Uterus (tissue), 4 donors: ENCODE data around the gene RUNX1. TPM values are rescaled to one million over a fixed set of nuclear protein-coding genes. Genes with fewer than 3 reads are reported as not detected.

Experiments used
- DNase-seq, 2 donors: peaks; one replicate each; pipeline ENCODE4 v3.0.0-alpha.2; 2019 to 2020
- H3K27ac ChIP-seq, 2 donors: fragments of 200-600 bp; sonication (generic); 1 replicate in 1 of 2; 2 replicates in 1 of 2; pipeline ENCODE4 v1.5.1; 2016 to 2018
- H3K27me3 ChIP-seq, 2 donors: fragments of 200-600 bp; sonication (generic); one replicate each; pipeline ENCODE4 v1.5.1; 2018 to 2019; ENCODE audit warnings: control low read depth in 1 of 2
- H3K36me3 ChIP-seq, 2 donors: fragments of 200-600 bp; sonication (generic); one replicate each; pipeline ENCODE4 v1.5.1; 2019; ENCODE audit warnings: control low read depth in 1 of 2
- H3K4me1 ChIP-seq, 2 donors: fragments of 200-600 bp; sonication (generic); one replicate each; pipeline ENCODE4 v1.5.1; 2018 to 2019; ENCODE audit warnings: control low read depth in 1 of 2
- H3K4me3 ChIP-seq, 2 donors: fragments of 200-600 bp; sonication (generic); 1 replicate in 1 of 2; 2 replicates in 1 of 2; pipeline ENCODE4 v1.5.1; 2018 to 2019; ENCODE audit warnings: mild to moderate bottlenecking in 1 of 2
- H3K9me3 ChIP-seq, 2 donors: fragments of 200-600 bp; sonication (generic); one replicate each; pipeline ENCODE4 v1.5.1; 2019; ENCODE audit warnings: control low read depth in 1 of 2
- CTCF ChIP-seq, 4 experiments: fragments of 200-600 bp in 2 of 4; fragments of 450-650 bp in 2 of 4; sonication (generic) in 2 of 4; IDR thresholded peaks; one replicate each; pipeline ENCODE4 v1.5.1; 2016 to 2019; ENCODE audit warnings: antibody characterized with exemption in 4 of 4, mild to moderate bottlenecking in 2 of 4, moderate library complexity in 1 of 4
- POLR2A ChIP-seq, 2 donors: fragments of 450-650 bp; IDR thresholded peaks; one replicate each; pipeline ENCODE4 v1.6.1; 2016; ENCODE audit warnings: antibody characterized with exemption in 2 of 2, mild to moderate bottlenecking in 1 of 2, moderate library complexity in 1 of 2
- intact Hi-C: fragments of 100-400 bp; cut with DNase I; formaldehyde crosslinking; loops from one replicate; pipeline ENCODE4 v1.15.1; 2023; ENCODE audit warnings: low total_unique reads
- total RNA-seq, 4 donors: library from RNA; depleted of rRNA in 3 of 4; stranded (reverse); fragments of >200 nt in 3 of 4; gene quantifications; one replicate each; pipeline versions ENCODE4 v1.1.0 to v1.2.4, GENCODE V29; 2014 to 2023
- donor health status: DM: yes; HTN: yes; CAD: no.

Gene RUNX1
- total RNA-seq, 4 donors from 2014 or later: under 0.01 to 13.2 (median 8.7) TPM

GRCh38 chr21:34825101-34825500, 224.0 kb downstream of the RUNX1 start:
- DNase-seq: no peak
- Histone ChIP-seq H3K9me3 (no peaks in the 10 kb centered on the region), H3K4me1 (no peaks in the 10 kb centered on the region), H3K4me3 (no peak overlapping the region), H3K27ac (no peak overlapping the region), H3K27me3 (no peaks in the 10 kb centered on the region), H3K36me3 (no peaks in the 10 kb centered on the region)
- intact Hi-C loops: no loop called here
- TF ChIP-seq POLR2A (IDR thresholded peaks at IDR 0.05): no peak
- TF ChIP-seq CTCF (IDR thresholded peaks at IDR 0.05): no peak

- intact Hi-C loops: no loop called here
- no peaks in the 10 kb centered on the region for H3K36me3 ChIP-seq
- H3K9me3 ChIP-seq: no peaks in the 10 kb centered on the region
- no peaks in the 10 kb centered on the region for H3K27me3 ChIP-seq
- H3K4me1 ChIP-seq: no peaks in the 10 kb centered on the region
- TF ChIP-seq POLR2A (IDR thresholded peaks at IDR 0.05): no peak
- DNase-seq: no peak
- no peak overlapping the region for H3K27ac ChIP-seq
- H3K4me3 ChIP-seq: no peak overlapping the region
Measured at GRCh38 chr21:34824314-34824713, 224.8 kb downstream of the RUNX1 start.

- no peaks in the 10 kb centered on the region for H3K9me3 ChIP-seq
- no peak overlapping the region for H3K27ac ChIP-seq
- TF ChIP-seq POLR2A (IDR thresholded peaks at IDR 0.05): no peak
- no peak for TF ChIP-seq CTCF (IDR thresholded peaks at IDR 0.05)
- H3K36me3 ChIP-seq: no peaks in the 10 kb centered on the region
- H3K4me3 ChIP-seq: no peak overlapping the region
- intact Hi-C loops: no loop called here
- H3K4me1 ChIP-seq: no peaks in the 10 kb centered on the region
- H3K27me3 ChIP-seq: no peaks in the 10 kb centered on the region
- DNase-seq: no peak
Measured at GRCh38 chr21:34822942-34823341, 226.2 kb downstream of the RUNX1 start.

GRCh38 chr21:34822168-34822567, 226.9 kb downstream of the RUNX1 start:
- intact Hi-C loops: no loop called here
- Histone ChIP-seq H3K27me3 (no peaks in the 10 kb centered on the region), H3K4me3 (no peak overlapping the region), H3K9me3 (no peaks in the 10 kb centered on the region), H3K36me3 (no peaks in the 10 kb centered on the region), H3K4me1 (no peaks in the 10 kb centered on the region), H3K27ac (no peak overlapping the region)
- TF ChIP-seq POLR2A (IDR thresholded peaks at IDR 0.05) (no peak), CTCF (IDR thresholded peaks at IDR 0.05) (no peak)
- DNase-seq: no peak

GRCh38 chr21:34821717-34822116, 227.4 kb downstream of the RUNX1 start:
- intact Hi-C loops: no loop called here

More at GRCh38 chr21:34821717-34822116, 227.4 kb downstream of the RUNX1 start:
- H3K9me3 ChIP-seq: no peaks in the 10 kb centered on the region
- no peak overlapping the region for H3K27ac ChIP-seq
- DNase-seq: no peak
- no peaks in the 10 kb centered on the region for H3K36me3 ChIP-seq
- H3K4me1 ChIP-seq: no peaks in the 10 kb centered on the region
- no peaks in the 10 kb centered on the region for H3K27me3 ChIP-seq
- TF ChIP-seq CTCF (IDR thresholded peaks at IDR 0.05) (no peak), POLR2A (IDR thresholded peaks at IDR 0.05) (no peak)
- no peak overlapping the region for H3K4me3 ChIP-seq
